Astrocyte (in vitro differentiated cells and primary cell): Measurements from ENCODE around the gene SLC9A9.

Experiments
- CTCF ChIP-seq: IDR thresholded peaks from 2 replicates; pipeline ENCODE4 v1.5.1; 2011; ENCODE audit warnings: low read depth, mild to moderate bottlenecking, inconsistent platforms, low read length, moderate library complexity; ENCODE audit not compliant: insufficient read depth
- EZH2 ChIP-seq: IDR thresholded peaks from 2 replicates; pipeline ENCODE4 v1.6.1; 2012; ENCODE audit warnings: mild to moderate bottlenecking, low read length, inconsistent platforms; ENCODE audit not compliant: insufficient read depth

GRCh38 chr3:143480344-143480743, 367.9 kb downstream of the SLC9A9 start:
- TF ChIP-seq CTCF (no peak), EZH2 (no peak)
